Measurements from ENCODE around the gene SLC35F1. TPM values are rescaled to one million over a fixed set of nuclear protein-coding genes. Genes with fewer than 3 reads are reported as not detected.

The SLC35F1 gene
- total RNA-seq, 1 donor from 2014 or later: 24.3 TPM

GRCh38 chr6:118198746-118199145 lies 291.7 kb downstream of the SLC35F1 start:
- Histone ChIP-seq H3K9ac (no peak overlapping the region), H4K20me1 (ENCODE audit: low read depth) (no peaks in the 10 kb centered on the region), H3K4me3 (no peak overlapping the region), H3K36me3 (no peaks in the 10 kb centered on the region), H3F3A (ENCODE audit: low read depth) (peaks cover 12% of the 10 kb centered on the region), H3K27ac (no peak overlapping the region), H3K9me3 (ENCODE audit: low read depth) (no peaks in the 10 kb centered on the region), H3K27me3 (no peaks in the 10 kb centered on the region), H2AFZ (replicated peaks) (no peak overlapping the region), H3K4me2 (no peak overlapping the region), H3K79me2 (ENCODE audit: low read depth) (no peaks in the 10 kb centered on the region), H3K4me1 (peaks cover 24% of the 10 kb centered on the region)
- Mint-ChIP-seq H3K36me3 (peaks cover 8% of the 10 kb centered on the region), H3K4me1 (peaks cover 75% of the 10 kb centered on the region), H3K9me3 (peaks cover 3% of the 10 kb centered on the region), H3K4me3 (no peak overlapping the region), H3K27ac (peak overlapping the region; percentile 95), H3K27me3 (ENCODE audit: insufficient read depth, low read depth) (peaks cover 2% of the 10 kb centered on the region)
- TF ChIP-seq EZH2phosphoT487 (IDR thresholded peaks at IDR 0.05): no peak
- no peak for TF ChIP-seq EZH2 (IDR thresholded peaks at IDR 0.05)
- TF ChIP-seq, protein P1, sequence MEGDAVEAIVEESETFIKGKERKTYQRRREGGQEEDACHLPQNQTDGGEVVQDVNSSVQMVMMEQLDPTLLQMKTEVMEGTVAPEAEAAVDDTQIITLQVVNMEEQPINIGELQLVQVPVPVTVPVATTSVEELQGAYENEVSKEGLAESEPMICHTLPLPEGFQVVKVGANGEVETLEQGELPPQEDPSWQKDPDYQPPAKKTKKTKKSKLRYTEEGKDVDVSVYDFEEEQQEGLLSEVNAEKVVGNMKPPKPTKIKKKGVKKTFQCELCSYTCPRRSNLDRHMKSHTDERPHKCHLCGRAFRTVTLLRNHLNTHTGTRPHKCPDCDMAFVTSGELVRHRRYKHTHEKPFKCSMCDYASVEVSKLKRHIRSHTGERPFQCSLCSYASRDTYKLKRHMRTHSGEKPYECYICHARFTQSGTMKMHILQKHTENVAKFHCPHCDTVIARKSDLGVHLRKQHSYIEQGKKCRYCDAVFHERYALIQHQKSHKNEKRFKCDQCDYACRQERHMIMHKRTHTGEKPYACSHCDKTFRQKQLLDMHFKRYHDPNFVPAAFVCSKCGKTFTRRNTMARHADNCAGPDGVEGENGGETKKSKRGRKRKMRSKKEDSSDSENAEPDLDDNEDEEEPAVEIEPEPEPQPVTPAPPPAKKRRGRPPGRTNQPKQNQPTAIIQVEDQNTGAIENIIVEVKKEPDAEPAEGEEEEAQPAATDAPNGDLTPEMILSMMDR (IDR thresholded peaks at IDR 0.05): no peak
- DNase-seq (ENCODE audit: low spot score): no peak

GRCh38 chr6:118200160-118200559 lies 293.1 kb downstream of the SLC35F1 start:
- Mint-ChIP-seq H3K9me3 (peaks cover 9% of the 10 kb centered on the region), H3K4me1 (peaks cover 68% of the 10 kb centered on the region), H3K27ac (peak overlapping the region; percentile 74), H3K27me3 (ENCODE audit: insufficient read depth, low read depth) (peaks cover 2% of the 10 kb centered on the region), H3K36me3 (peaks cover 12% of the 10 kb centered on the region), H3K4me3 (no peak overlapping the region)
- Histone ChIP-seq H3K9ac (no peak overlapping the region), H3K9me3 (ENCODE audit: low read depth) (no peaks in the 10 kb centered on the region), H3K4me3 (no peak overlapping the region), H3K27me3 (no peaks in the 10 kb centered on the region), H4K20me1 (ENCODE audit: low read depth) (no peaks in the 10 kb centered on the region), H3K4me2 (no peak overlapping the region), H2AFZ (replicated peaks) (no peak overlapping the region), H3K4me1 (peaks cover 20% of the 10 kb centered on the region), H3K36me3 (no peaks in the 10 kb centered on the region), H3K79me2 (ENCODE audit: low read depth) (no peaks in the 10 kb centered on the region), H3K27ac (no peak overlapping the region), H3F3A (ENCODE audit: low read depth) (peaks cover 12% of the 10 kb centered on the region)
- TF ChIP-seq EZH2phosphoT487 (IDR thresholded peaks at IDR 0.05): no peak
- TF ChIP-seq EZH2 (IDR thresholded peaks at IDR 0.05): no peak
- TF ChIP-seq, protein P1 (IDR thresholded peaks at IDR 0.05): no peak
- DNase-seq (ENCODE audit: low spot score): no peak

- Mint-ChIP-seq H3K9me3 (peaks cover 10% of the 10 kb centered on the region), H3K4me1 (peaks cover 52% of the 10 kb centered on the region), H3K27ac (no peak overlapping the region), H3K36me3 (peaks cover 15% of the 10 kb centered on the region), H3K4me3 (no peak overlapping the region), H3K27me3 (ENCODE audit: insufficient read depth, low read depth) (peaks cover 5% of the 10 kb centered on the region)
- H3F3A ChIP-seq (ENCODE audit: low read depth): peaks cover 6% of the 10 kb centered on the region
- H3K79me2 ChIP-seq (ENCODE audit: low read depth): no peaks in the 10 kb centered on the region
- no peaks in the 10 kb centered on the region for H3K9me3 ChIP-seq (ENCODE audit: low read depth)
- no peak overlapping the region for H3K9ac ChIP-seq
- DNase-seq (ENCODE audit: low spot score): no peak
- no peaks in the 10 kb centered on the region for H4K20me1 ChIP-seq (ENCODE audit: low read depth)
- H3K4me2 ChIP-seq: no peak overlapping the region
- H3K36me3 ChIP-seq: no peaks in the 10 kb centered on the region
- no peak overlapping the region for H2AFZ ChIP-seq (replicated peaks)
- no peak overlapping the region for H3K27ac ChIP-seq
- no peaks in the 10 kb centered on the region for H3K27me3 ChIP-seq
- H3K4me3 ChIP-seq: no peak overlapping the region
- H3K4me1 ChIP-seq: peaks cover 12% of the 10 kb centered on the region
- TF ChIP-seq EZH2 (IDR thresholded peaks at IDR 0.05) (no peak), EZH2phosphoT487 (IDR thresholded peaks at IDR 0.05) (no peak)
- TF ChIP-seq, protein P1 (IDR thresholded peaks at IDR 0.05): no peak
These were observed 295.5 kb downstream of the SLC35F1 start for GRCh38 chr6:118202517-118202916.
